SK-N-SH (cell line): ENCODE results near the gene CLPX. TPM values are rescaled to one million over a fixed set of nuclear protein-coding genes. Genes with fewer than 3 reads are reported as not detected.

Experiments
- CTCF ChIA-PET: fragments of 300-600, 350-600 bp; formaldehyde crosslinking; extraction: SDS; loops from one replicate; lab custom pipeline; 2021; lab: Yijun Ruan, JAX
- POLR2A ChIA-PET: fragments of 350-600 bp; sonication (Branson Sonifier 250); formaldehyde crosslinking; extraction: SDS; loops from one replicate; lab custom pipeline; 2020; ENCODE audit warnings: antibody characterized with exemption, inconsistent platforms; lab: Yijun Ruan, JAX
- DNase-seq: peaks from one replicate; pipeline ENCODE4 v3.0.0; 2012
- H2AFZ ChIP-seq: fragments of 200-600 bp; sonication (generic); 2 replicates; pipeline ENCODE4 v1.8.1; 2016; ENCODE audit warnings: antibody characterized with exemption, mild to moderate bottlenecking, low read depth
- H3F3A ChIP-seq: fragments of 200-600 bp; sonication (generic); replicated peaks from 2 replicates; pipeline ENCODE3; 2016; ENCODE audit warnings: antibody characterized with exemption, mild to moderate bottlenecking; ENCODE audit not compliant: insufficient read depth
- H3K27ac ChIP-seq, 2 experiments: fragments of 200-500 bp in 1 of 2; fragments of 200-600 bp in 1 of 2; sonication (Bioruptor generic) in 1 of 2; sonication (generic), shearing (Covaris generic) in 1 of 2; 2 replicates each; pipeline versions ENCODE4 v1.5.1 to v1.6.1; 2014 to 2016; ENCODE audit warnings: low read depth in 2 of 2, inconsistent platforms in 1 of 2, low read length in 1 of 2, mild to moderate bottlenecking in 1 of 2, mixed read lengths in 1 of 2
- H3K27me3 ChIP-seq: fragments of 200-600 bp; sonication (generic), shearing (Covaris generic); 2 replicates; pipeline ENCODE4 v1.6.1; 2016; ENCODE audit warnings: mixed run types; ENCODE audit not compliant: insufficient read depth
- H3K36me3 ChIP-seq, 2 experiments: fragments of 200-500 bp in 1 of 2; fragments of 200-600 bp in 1 of 2; sonication (Bioruptor generic) in 1 of 2; sonication (generic) in 1 of 2; replicated peaks in 1 of 2; 2 replicates each; pipeline versions ENCODE3 to v1.5.1; 2014 to 2016; ENCODE audit warnings: low read length in 1 of 2, mild to moderate bottlenecking in 1 of 2; ENCODE audit not compliant: insufficient read depth in 2 of 2, control insufficient read depth in 1 of 2
- H3K4me1 ChIP-seq, 2 experiments: fragments of 200-500 bp in 1 of 2; fragments of 200-600 bp in 1 of 2; sonication (Bioruptor generic) in 1 of 2; sonication (generic), shearing (Covaris generic) in 1 of 2; 2 replicates each; pipeline versions ENCODE4 v1.5.1 to v1.6.1; 2014 to 2016; ENCODE audit warnings: low read depth in 1 of 2, low read length in 1 of 2, mixed run types in 1 of 2; ENCODE audit not compliant: insufficient read depth in 2 of 2, control insufficient read depth in 1 of 2
- H3K4me2 ChIP-seq: fragments of 200-600 bp; sonication (generic), shearing (Covaris generic); 2 replicates; pipeline ENCODE4 v1.6.1; 2017; ENCODE audit warnings: mixed run types
- H3K4me3 ChIP-seq, 2 experiments: fragments of 200-500 bp in 1 of 2; fragments of 200-600 bp in 1 of 2; sonication (Bioruptor generic) in 1 of 2; sonication (generic), shearing (Covaris generic) in 1 of 2; 2 replicates each; pipeline versions ENCODE4 v1.5.1 to v1.8.1; 2014 to 2016; ENCODE audit warnings: low read depth in 2 of 2, inconsistent platforms in 1 of 2, low read length in 1 of 2, mild to moderate bottlenecking in 1 of 2, mixed read lengths in 1 of 2, moderate library complexity in 1 of 2
- H3K79me2 ChIP-seq: fragments of 200-600 bp; sonication (generic); 2 replicates; pipeline ENCODE4 v1.8.1; 2017; ENCODE audit warnings: mild to moderate bottlenecking; ENCODE audit not compliant: insufficient read depth
- H3K9ac ChIP-seq: fragments of 200-600 bp; sonication (generic); 2 replicates; pipeline ENCODE4 v1.6.1; 2017; ENCODE audit warnings: mixed run types
- H3K9me2 ChIP-seq: fragments of 200-600 bp; sonication (generic); 2 replicates; pipeline ENCODE4 v1.6.1; 2017; ENCODE audit warnings: mixed run types
- H3K9me3 ChIP-seq: fragments of 200-600 bp; sonication (generic); 2 replicates; pipeline ENCODE4 v1.6.1; 2017; ENCODE audit warnings: mixed run types, mild to moderate bottlenecking, moderate library complexity
- H4K20me1 ChIP-seq: fragments of 200-600 bp; sonication (generic); 2 replicates; pipeline ENCODE4 v1.6.1; 2017; ENCODE audit warnings: mild to moderate bottlenecking, mixed run types; ENCODE audit not compliant: insufficient read depth
- CTCF ChIP-seq: fragments of 200-600 bp; sonication (generic); IDR thresholded peaks from 2 replicates; pipeline ENCODE4 v1.6.1; 2017; ENCODE audit warnings: antibody characterized with exemption, mild to moderate bottlenecking, moderate library complexity
- ELF1 ChIP-seq: IDR thresholded peaks from 2 replicates; pipeline ENCODE4 v1.4.0; 2012
- EP300 ChIP-seq, 2 experiments: IDR thresholded peaks; 2 replicates each; pipeline versions ENCODE4 v1.4.0 to v1.6.1; 2012; ENCODE audit warnings: borderline replicate concordance in 1 of 2, low read depth in 1 of 2, low read length in 1 of 2
- FOSL2 ChIP-seq: IDR thresholded peaks from 2 replicates; pipeline ENCODE4 v1.4.0; 2012; ENCODE audit warnings: low read depth, mild to moderate bottlenecking, moderate library complexity, borderline replicate concordance
- MEF2A ChIP-seq: IDR thresholded peaks from 2 replicates; pipeline ENCODE4 v1.4.0; 2012; ENCODE audit warnings: low read depth, borderline replicate concordance
- NFIC ChIP-seq: IDR thresholded peaks from 2 replicates; pipeline ENCODE4 v1.4.0; 2012; ENCODE audit warnings: borderline replicate concordance
- REST ChIP-seq: IDR thresholded peaks from 2 replicates; pipeline ENCODE4 v1.6.1; 2012; ENCODE audit warnings: mild to moderate bottlenecking, low read depth, low read length, moderate library complexity
- SIN3A ChIP-seq: IDR thresholded peaks from 2 replicates; pipeline ENCODE4 v1.6.1; 2012; ENCODE audit warnings: low read depth, mild to moderate bottlenecking, low read length, moderate library complexity, borderline replicate concordance
- TCF12 ChIP-seq: IDR thresholded peaks from 2 replicates; pipeline ENCODE4 v1.4.0; 2012
- TEAD4 ChIP-seq: IDR thresholded peaks from 2 replicates; pipeline ENCODE4 v1.4.0; 2012; ENCODE audit warnings: mild to moderate bottlenecking, borderline replicate concordance; ENCODE audit not compliant: insufficient read depth
- WGBS: methylation state at CpG from one replicate; pipeline ENCODE4 v1.1.6; 2017; ENCODE audit warnings: low lambda C conversion rate; 5-methylcytosine and 5-hydroxymethylcytosine counted together
- polyA plus RNA-seq, 3 experiments: library from polyadenylated mRNA; depleted of rRNA; stranded (reverse); fragments of >200 nt; gene quantifications; 2 replicates each; pipeline ENCODE4 v1.2.3, GENCODE V29; 2012

CLPX gene
- polyA plus RNA-seq, 1 of the 3 experiments (the other 2 are of a cell fraction) = 12.9 TPM

- DNase-seq = no peak
- no peaks in the 10 kb centered on the region for H4K20me1 ChIP-seq
- 98% methylated on average over 6 of the region's 6 CpGs for WGBS
- peaks cover 9% of the 10 kb centered on the region for H3F3A ChIP-seq
- no peak for TF ChIP-seq CTCF
- no peak for TF ChIP-seq MEF2A
- no peak for TF ChIP-seq REST
- no peaks in the 10 kb centered on the region for H3K4me1 ChIP-seq
- H3K4me3 ChIP-seq = no peak overlapping the region
- H3K27me3 ChIP-seq = no peaks in the 10 kb centered on the region
- no peak overlapping the region for H3K4me2 ChIP-seq
- H3K27ac ChIP-seq = no peak overlapping the region
- H3K9me3 ChIP-seq = no peaks in the 10 kb centered on the region
- POLR2A ChIA-PET = no interaction called here
- H3K9me2 ChIP-seq = no peaks in the 10 kb centered on the region
- H3K36me3 ChIP-seq = peaks cover 66 to 76% of the 10 kb centered on the region in 2 experiments
- no peak overlapping the region for H3K9ac ChIP-seq
- H2AFZ ChIP-seq = no peak overlapping the region
- H3K79me2 ChIP-seq = peaks cover 3% of the 10 kb centered on the region; the same call in 1 of the 2 replicates
- CTCF ChIA-PET = no interaction called here
Measured at GRCh38 chr15:65154720-65155119, 30.4 kb downstream of the CLPX start.

GRCh38 chr15:65147902-65148301 lies 37.2 kb downstream of the CLPX start:
- Histone ChIP-seq H3F3A (peaks cover 18% of the 10 kb centered on the region), H3K27me3 (no peaks in the 10 kb centered on the region), H3K9me3 (no peaks in the 10 kb centered on the region), H3K27ac (no peak overlapping the region), H3K9ac (no peak overlapping the region), H3K4me1 (no peaks in the 10 kb centered on the region), H2AFZ (no peak overlapping the region), H3K4me3 (no peak overlapping the region), H4K20me1 (no peaks in the 10 kb centered on the region), H3K9me2 (no peaks in the 10 kb centered on the region), H3K4me2 (no peak overlapping the region), H3K79me2 (no peaks in the 10 kb centered on the region), H3K36me3 (peaks cover 30 to 34% of the 10 kb centered on the region in 2 experiments)
- TF ChIP-seq NFIC = no peak
- TF ChIP-seq TEAD4 = no peak
- no peak for TF ChIP-seq FOSL2
- no peak for TF ChIP-seq CTCF
- no peak for TF ChIP-seq TCF12
- no peak for TF ChIP-seq EP300 (IDR thresholded peaks at IDR 0.05; ENCODE audit: borderline replicate concordance in 1 of 2, low read depth in 1 of 2, low read length in 1 of 2)
- no peak for TF ChIP-seq ELF1
- TF ChIP-seq SIN3A = no peak
- 97% methylated on average over 3 of the region's 3 CpGs for WGBS
- ChIA-PET CTCF (interaction anchor here (0.9 to 1.9 kb wide), 2 partner anchors 14 to 94 kb away, joined by 4 to 5 read pairs; no protein-coding TSS in a partner anchor), POLR2A (no interaction called here)
- DNase-seq = no peak
